Sigmoid colon (tissue), 4 donors: ENCODE results near the gene DACT2.

Experiments
- EP300 ChIP-seq, 4 donors: sonication (generic); formaldehyde crosslinking; IDR thresholded peaks; one replicate each; pipeline ENCODE4 v1.6.1; 2017; ENCODE audit warnings: antibody characterized with exemption in 4 of 4
- POLR2A ChIP-seq, 2 donors: fragments of 450-650 bp; IDR thresholded peaks; one replicate each; pipeline ENCODE4 v1.6.1; 2016; ENCODE audit warnings: antibody characterized with exemption in 2 of 2, mild to moderate bottlenecking in 2 of 2, moderate library complexity in 2 of 2
- TF ChIP-seq, protein P1 (sequence below), 4 experiments: fragments of 450-650 bp in 3 of 4; fragments of 200-600 bp in 1 of 4; IDR thresholded peaks; one replicate each; pipeline ENCODE4 v1.5.1; 2016 to 2019; ENCODE audit warnings: antibody characterized with exemption in 4 of 4, mild to moderate bottlenecking in 3 of 4, moderate library complexity in 2 of 4

DNA sequence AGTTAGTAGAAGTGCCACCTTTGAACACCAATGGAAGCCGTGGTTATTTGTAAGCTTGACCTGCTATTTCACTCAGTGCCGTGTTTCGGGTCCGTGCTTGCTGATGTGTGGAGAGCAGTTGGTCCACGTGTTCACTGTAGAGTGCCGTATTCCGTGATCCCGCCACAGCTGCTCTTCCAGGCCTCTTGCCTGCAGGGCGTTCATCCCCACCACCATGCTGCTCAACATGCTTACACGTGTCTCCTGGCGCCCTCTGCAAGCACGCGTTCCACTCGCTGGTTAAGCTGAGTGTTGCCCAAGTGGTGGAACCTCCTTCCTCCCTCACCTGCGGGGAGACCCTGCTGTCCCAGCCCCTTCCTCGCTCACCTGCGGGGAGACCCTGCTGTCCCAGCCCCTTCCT is 28.0 kb upstream of the DACT2 start:
- no peak for TF ChIP-seq EP300 (IDR thresholded peaks at IDR 0.05)
- TF ChIP-seq, protein P1, sequence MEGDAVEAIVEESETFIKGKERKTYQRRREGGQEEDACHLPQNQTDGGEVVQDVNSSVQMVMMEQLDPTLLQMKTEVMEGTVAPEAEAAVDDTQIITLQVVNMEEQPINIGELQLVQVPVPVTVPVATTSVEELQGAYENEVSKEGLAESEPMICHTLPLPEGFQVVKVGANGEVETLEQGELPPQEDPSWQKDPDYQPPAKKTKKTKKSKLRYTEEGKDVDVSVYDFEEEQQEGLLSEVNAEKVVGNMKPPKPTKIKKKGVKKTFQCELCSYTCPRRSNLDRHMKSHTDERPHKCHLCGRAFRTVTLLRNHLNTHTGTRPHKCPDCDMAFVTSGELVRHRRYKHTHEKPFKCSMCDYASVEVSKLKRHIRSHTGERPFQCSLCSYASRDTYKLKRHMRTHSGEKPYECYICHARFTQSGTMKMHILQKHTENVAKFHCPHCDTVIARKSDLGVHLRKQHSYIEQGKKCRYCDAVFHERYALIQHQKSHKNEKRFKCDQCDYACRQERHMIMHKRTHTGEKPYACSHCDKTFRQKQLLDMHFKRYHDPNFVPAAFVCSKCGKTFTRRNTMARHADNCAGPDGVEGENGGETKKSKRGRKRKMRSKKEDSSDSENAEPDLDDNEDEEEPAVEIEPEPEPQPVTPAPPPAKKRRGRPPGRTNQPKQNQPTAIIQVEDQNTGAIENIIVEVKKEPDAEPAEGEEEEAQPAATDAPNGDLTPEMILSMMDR (IDR thresholded peaks at IDR 0.05), result no peak
- no peak for TF ChIP-seq POLR2A (IDR thresholded peaks at IDR 0.05)
